Stimulated activated naive CD4-positive, alpha-beta T cell (primary cell): ENCODE measurements around the gene CLIP1.
"Not testable (repeated sequence)": the region's sequence is repeated elsewhere in the genome, so short reads cannot be mapped to it uniquely, and the experiment has no call there.

ENCODE experiments used
- DNase-seq, 6 experiments: peaks; one replicate each; lab custom pipeline; 2025; lab: John Stamatoyannopoulos, UW

Gene CLIP1

DNA sequence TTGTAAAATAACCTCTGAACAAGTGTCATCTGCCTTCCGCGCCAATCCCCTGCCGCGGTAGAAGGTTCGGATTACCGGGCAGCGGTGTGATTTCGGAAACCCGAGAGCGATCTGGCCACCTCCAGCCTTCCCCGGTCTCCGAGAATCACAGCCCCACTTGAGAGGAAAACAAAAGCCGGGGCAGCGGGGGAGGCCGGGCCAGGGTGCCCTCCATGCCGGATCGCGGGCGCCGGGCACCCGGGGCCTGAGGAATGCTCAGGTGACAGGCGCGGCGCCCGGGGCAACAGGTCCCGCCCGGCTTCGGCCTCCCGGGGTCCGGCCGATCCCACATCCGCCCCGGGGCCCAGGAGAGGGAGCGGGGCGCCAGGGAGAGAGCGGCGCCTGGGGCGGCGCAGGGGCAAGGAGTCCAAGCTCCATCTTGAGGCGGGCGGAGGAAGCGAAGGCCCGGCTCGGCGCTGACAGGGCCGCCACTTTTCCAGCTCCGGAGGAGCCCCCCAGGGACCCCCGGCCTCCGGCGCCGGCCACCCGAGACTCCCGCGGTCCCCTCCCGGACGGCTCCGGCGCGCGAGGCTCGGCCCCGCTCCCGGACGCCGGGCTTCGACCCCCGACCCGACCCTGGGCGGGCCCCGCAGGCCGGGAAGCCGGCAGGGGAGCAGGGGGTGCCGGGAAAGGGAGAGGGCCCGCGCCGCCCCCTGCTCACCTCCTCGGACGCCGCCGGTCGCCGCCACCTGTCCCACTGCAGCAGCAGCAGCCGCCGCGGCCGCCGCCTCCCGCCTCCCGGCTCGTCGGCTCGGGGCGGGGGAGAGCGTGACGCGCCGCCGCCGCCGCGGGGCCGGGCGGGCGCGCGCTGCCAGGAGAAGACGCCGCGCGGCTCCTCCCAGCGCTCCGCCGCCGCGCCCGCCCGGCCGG lies at the start of gene CLIP1:
TSS of gene CLIP1 (minus strand) at position 849 of the 909 bp plus-strand sequence. CDS start 42,217 bp downstream, outside the sequence.
- peak; percentile 15 to 56 (median 48) for DNase-seq

DNA sequence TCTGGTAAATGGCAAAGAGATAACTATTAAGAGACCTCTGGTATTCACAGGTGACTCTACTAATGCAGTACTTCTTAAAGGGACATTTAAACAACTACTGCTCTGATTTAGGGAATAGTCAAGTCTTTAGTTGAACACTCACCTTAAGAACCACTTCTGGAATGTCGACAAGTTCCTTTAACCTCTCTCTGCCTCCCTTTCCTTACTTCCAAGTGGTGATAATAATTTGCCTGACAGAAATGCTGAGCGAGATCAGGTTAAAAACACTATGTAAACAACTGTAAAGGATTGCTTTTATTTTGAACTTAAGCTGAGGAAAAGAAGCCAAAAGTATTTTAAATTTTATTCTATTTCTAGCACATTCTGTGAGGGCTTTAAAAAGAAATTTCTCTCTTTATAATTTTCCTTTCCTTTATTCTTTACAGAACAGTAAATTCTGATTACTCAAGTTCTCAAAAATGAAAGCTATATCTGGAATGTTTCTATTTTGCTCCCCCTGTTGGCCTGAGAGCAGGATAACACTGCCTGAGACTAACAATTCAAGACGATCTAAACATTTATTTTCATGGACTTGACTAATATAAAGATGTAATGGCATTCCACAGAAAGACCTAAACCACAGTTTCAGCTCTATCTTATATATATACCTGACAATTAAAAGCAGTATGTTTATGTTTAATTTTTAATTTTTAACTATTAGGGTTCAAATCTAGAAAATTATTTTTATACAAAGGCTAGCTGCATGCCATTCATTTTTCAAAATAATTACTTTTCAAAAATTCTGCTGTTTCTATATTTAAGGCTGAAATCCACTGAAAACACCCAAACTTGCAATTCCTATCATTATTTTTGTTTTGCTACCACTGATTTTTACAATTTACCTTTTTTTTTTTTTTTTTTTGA lies 49.1 kb upstream of the CLIP1 start:
- DNase-seq = peak in 3 of 6 experiments; percentile 25 to 70 (median 68)

DNA sequence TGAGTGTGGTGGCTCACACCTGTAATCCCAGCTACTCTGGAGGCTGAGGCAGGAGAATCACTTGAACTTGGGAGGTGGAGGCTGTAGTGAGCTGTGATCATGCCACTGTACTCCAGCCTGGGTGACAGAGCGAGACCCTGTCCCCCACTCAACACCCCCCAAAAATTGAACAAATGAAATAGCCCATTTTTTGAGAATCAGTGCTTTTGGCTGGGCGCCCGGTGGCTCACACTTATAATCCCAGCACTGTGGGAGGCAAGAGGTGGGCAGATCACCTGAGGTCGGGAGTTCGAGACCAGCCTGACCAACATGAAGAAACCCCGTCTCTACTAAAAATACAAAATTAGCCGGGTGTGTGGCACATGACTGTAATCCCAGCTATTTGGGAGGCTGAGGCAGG lies 48.1 kb upstream of the CLIP1 start:
- DNase-seq = not testable (repeated sequence)

DNA sequence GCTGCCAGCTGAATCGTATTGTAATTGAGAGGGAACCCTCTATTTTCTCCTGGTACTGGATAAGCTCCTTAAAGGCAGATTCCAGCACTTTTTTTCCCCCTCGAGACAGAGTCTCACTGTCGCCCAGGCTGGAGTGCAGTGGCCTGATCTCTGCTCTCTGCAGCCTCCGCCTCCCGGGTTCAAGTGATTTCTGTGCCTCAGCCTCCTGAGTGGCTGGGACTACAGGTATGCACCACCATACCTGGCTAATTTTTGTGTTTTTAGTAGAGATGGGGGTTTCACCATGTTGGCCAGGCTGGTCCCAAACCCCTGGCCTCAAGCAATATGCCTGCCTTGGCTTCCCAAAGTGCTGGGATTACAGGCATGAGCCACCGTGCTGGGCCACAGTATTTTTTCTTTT lies 47.4 kb upstream of the CLIP1 start:
- DNase-seq = not testable (repeated sequence)

DNA sequence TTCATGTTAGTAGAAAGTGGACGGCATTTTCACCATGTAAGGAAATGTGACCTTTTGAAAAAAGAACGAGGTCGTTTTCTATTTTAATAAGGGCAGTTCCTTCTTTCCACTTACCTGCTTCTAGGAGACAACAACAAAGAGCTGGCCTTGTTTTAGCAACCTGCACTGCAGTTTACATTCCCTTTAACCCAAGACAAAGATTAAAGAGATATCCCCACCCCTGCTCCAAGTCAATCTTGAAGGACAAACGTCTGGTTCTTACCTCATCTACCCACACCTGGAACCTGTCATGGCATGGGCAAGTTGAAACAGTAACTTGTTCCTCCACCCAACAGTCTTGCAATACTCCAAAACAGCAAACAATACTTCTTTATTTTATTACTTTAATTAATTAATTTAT lies 45.5 kb upstream of the CLIP1 start:
- no peak for DNase-seq

DNA sequence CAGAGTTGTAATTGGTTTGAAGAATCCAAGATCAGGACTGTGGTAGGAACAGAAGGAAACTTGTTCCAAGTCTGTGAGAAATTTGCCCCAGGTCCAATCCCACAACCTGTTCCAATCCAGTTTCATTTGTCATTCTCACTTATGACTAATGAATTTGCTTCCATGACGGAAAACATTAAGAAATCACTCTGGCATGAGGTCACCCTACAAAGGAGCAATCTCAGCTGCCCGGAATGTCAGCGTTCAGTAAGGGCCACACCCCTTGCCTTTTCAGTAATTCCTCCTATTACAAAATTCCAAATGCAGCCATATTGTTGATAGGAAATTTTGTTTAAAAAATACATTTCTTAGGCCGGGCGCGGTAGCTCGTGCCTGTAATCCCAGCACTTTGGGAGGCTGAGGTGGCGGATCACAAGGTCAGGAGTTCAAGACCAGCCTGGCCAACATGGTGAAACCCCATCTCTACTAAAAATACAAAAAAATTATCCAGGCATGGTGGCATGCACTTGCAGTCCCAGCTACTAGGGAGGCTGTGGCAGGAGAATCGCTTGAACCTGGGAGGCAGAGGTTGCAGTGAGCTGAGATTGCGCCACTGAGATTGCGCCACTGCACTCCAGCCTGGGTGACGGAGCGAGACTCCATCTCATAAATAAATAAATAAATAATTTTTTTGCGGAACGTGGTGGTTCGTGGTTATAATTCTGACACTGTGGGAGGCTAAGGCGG lies 42.0 kb upstream of the CLIP1 start:
- not testable (repeated sequence) for DNase-seq

DNA sequence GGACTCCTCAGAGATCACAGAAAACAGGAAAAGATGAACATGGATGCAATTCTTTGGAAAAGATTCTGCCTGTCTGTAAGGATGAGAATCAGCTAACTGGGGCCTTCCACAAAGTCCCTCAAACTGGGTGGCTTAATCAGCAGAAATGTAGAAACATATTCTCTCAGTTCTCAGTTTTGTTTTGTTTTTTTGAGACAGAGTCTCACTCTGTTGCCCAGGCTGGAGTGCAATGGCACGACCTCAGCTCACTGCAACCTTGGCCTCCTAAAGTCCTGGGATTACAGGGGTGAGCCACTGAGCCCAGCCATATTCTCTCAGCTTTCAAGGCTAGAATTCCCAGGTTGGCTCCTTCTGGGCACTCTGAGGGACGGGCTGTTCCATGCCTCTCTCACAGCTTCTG lies 38.2 kb upstream of the CLIP1 start:
- no peak for DNase-seq

DNA sequence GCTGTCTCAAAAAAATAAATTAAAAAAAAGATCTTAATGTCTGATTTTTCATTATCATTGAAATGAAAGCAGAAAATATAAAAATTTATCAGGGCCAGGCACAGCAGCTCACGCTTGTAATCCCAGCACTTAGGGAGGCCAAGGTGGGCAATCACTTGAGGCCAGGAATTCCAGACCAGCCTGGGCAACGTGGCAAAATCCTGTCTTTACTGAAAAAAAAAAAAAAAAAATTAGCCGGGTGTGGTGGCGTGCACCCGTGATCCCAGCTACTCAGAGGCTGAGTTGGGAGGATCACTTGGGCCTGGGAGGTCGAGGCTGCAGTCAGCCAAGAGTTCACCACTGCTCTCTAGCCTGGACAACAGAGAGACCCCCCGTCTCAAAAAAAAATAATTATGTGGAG lies 37.6 kb upstream of the CLIP1 start:
- no peak for DNase-seq

DNA sequence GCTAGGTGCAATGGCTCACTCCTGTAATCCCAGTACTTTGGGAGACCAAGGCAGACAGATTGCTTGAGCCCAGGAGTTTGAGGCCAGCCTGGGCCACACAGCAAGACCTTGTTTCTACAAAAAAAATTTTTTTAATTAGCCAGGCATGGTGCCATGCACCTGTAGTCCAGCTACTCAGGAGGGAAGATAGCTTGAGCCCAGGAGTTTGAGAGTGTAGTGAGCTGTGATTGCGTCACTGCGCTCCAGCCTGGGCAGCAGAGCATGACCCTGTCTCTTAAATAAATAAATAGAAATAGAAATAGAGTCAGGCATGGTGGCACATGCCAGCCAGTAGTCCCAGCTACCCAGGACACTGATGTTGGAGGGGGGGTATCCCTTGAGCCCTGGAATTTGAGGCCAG lies 36.7 kb upstream of the CLIP1 start:
- DNase-seq = no peak

DNA sequence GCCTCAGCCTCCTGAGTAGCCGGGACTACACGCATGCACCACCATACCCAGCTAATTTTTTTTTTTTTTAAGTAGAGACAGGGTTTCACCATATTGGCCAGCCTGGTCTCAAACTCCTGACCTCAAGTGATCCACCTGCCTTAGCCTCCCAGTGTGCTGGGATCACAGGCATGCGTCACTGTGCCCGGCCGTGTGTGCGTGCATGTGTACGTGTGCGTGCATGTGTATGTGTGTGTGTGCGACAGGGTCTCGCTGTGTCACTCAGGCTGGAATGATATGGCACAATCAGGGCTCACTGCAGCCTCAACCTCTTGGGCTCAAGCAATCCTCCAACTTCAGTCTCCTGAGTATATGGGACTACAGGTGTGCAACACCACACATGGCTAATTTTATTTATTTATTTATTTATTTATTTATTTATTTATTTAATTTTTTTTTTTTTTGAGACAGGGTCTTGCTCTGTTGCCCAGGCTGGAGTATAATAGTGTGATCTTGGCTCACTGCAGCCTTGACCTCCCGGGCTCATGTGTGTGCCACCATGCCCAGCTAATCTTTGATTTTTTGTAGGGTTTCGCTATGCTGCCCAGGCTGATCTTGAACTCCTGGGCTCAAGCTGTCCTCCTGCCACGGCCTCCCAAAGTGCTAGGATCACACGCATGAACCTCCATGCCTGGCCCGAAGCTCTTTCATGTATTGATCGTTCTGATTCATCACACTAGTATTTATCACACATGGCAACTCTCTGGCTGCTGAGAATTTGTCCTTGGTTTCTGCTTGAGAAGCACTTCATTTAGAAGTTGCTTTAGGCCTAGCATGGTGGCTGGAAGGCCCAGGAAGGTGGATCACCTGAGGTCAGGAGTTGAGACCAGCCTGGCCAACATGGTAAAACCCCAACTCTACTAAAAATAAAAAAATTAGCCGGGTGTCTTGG lies 35.9 kb upstream of the CLIP1 start:
- no peak for DNase-seq

DNA sequence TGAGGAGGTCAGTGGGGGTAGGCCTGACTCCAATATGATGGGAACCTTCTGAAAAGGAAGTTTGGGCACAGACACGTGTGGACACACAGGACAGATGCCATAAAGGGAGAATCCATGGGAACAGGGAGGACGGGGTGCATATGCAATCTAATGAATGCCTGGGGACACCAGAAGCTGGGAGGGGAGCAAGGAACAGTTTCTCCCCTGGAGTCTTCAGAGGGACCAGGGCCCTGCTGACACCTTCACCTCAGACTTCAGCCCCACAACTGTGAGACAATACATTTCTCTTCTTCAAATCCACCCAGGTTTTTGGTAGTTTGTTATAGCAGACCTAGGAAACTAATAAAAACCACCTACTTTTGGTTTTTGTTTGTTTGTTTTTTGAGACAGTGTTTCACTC lies 35.2 kb upstream of the CLIP1 start:
- no peak for DNase-seq

DNA sequence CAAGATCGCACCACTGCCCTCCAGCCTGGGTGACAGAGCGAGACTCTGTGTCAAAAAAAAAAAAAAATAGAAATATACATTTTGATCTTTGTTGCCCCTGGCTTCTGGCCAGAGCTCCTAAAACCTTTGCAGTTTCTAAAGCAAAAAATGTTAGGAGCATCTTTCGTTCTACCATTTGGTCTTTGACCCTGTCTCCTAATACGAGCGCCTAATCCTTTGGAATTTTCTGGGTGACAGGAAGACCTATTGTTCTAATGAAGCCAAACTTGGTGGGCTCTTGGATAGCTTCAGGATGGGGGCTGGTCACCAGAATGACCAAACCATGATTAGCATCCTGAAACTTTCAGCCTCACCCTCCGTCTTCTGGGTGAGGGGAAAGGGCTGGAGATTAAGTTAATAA lies 32.3 kb upstream of the CLIP1 start:
- no peak for DNase-seq

DNA sequence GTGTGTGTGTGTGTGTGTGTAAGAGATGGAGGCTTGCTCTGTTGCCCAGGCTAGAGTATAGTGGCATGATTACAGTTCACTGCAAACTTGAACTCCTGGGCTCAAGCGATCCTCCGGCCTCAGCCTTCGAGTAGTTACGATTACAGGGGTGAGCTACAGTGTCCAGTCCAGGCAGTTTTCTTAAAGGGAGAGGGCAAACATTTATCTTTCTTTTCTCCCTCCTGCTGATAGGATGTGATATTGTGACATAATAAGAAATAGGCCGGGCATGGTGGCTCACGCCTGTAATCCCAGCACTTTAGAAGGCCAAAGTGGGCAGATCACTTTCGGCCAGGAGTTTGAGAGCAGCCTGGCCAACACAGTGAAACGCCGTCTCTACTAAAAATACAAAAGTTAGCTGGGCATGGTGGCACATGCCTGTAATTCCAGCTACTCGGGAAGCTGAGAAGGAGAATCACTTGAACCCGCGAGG lies 31.8 kb upstream of the CLIP1 start:
- no peak for DNase-seq

DNA sequence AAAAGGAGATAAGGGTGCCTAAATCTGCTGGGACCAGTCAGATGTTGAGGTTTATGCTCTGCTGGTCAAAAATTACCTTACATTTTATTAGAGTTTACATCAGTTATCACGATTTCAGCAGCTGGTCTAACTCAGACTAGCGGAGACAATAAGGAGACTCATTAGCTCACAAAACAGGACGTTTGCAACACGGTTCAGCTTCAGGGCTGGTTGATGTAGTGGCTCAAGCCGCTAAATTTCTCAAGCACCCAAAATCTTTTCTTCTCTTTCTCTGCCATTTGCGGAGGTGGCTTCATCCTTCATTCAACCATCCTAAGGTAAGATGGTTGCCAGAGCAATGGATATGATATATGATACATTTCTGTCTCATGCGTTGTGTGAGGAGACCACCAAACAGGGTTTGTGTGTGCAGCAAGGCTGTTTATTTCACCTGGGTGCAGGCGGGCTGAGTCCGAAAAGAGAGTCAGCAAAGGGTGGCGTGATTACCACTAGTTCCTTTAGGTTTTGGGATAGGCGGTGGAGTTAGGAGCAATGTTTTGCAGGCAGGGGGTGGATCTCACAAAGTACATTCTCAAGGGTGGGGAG lies 30.3 kb upstream of the CLIP1 start:
- peak in 1 of 6 experiments; percentile 51 for DNase-seq

DNA sequence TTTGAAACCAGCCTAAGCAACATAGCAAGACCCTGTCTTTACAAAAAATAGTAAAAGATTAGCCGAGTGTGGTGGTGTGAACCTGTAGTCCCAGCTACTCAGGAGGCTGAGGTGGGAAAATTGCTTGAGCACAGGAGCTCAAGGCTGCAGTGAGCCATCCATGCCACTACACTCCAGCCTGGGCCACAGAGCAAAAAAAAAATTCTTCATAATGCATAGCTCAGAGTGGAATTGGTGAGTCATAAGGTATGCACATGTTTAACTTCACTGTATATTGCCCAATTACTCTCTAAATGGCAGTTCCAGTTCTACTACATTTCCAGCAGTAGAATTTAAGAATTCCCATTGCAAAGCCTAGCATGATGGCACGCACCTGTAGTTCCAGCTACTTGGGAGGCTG lies 26.8 kb upstream of the CLIP1 start:
- no peak for DNase-seq

DNA sequence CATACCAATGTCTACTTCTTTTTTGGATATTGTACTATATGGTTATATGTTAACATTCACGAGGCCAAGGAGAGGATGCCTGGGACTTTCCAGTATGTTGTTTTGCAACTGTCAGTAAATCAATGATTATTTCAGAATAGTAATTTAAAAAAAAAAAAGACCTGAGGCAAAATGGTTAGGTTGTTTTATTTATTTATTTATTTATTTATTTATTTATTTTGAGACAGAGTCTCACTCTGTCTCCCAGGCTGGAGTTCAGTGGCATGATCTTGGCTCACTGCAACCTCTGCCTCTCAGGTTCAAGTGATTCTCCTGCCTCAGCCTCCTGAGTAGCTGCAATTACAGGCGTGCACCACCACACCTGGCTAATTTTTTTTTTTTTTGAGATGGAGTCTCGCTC lies 25.4 kb upstream of the CLIP1 start:
- not testable (repeated sequence) for DNase-seq

DNA sequence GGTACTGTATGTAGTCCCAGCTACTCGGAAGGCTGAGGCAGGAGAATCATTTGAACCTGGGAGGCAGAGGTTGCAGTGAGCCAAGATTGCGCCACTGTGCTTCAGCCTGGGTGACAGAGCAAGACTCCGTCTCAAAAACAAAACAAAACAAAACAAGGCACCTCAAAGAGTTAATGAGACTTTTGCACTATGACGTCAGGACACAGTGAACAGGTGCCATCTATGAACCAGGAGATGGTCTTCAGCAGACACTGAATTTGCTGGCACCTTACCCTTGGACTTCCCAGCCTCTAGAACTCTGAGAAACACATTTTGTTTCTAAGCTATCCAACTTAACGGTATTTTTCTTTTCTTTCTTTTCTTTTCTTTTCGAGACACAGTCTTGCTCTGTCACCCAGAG lies 23.9 kb upstream of the CLIP1 start:
- not testable (repeated sequence) for DNase-seq

DNA sequence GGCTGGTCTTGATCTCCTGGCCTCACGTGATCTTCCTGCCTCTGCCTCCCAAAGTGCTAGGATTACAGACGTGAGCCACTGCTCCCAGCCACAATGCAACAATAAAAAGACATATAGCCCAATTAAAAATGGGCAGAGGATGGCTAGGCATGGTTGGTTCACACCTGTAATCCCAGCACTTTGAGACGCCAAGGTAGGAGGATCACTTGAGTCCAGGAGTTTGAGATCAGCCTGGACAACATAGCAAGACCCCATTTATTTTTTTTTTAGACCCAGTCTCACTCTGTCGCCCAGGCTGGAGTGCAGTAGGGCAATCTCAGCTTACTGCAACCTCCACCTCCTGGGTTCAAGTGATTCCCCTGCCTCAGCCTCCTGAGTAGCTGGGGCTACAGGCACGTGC lies 21.6 kb upstream of the CLIP1 start:
- not testable (repeated sequence) for DNase-seq

DNA sequence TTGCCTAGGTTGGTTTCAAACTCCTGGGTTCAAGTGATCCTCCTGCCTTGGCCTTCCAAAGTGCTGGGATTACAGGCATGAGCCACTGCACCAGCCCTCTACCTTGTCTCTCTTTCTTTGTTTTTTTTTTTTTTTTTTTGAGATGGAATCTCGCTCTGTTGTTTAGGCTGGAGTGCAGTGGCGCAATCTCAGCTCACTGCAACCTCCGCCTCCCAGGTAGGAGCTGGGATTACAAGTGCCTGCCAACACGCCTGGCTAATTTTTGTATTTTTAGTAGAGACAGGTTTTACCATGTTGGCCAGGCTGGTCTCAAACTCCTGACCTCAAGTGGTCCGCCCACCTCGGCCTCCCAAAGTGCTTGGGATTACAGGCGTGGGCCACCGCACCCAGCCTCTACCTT lies 16.4 kb upstream of the CLIP1 start:
- not testable (repeated sequence) for DNase-seq

DNA sequence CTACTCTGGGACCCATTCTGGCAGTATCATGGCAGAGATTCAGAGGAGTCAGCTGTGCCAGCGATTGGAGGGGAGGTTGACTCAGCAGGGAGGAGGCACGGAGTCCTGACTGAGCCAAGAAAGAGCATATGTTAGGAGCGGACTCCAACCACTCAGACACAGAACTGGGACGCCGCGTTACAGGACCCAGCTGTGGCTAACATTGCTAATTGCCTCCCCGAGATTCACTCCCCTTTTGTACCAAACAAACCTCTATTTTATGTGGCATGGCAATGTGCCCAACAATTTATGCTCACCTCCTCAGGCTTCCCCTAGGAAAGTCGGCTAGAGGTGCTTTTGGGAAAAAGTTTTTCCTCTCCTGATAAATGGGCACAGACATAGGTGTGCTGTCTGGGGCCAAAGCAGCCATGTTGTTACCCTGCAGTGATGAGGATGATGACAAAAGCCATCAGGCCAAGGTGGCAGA lies 15.2 kb upstream of the CLIP1 start:
- no peak for DNase-seq
